Aorta (tissue), 5 donors: ENCODE data around the gene ALG9. TPM values are rescaled to one million over a fixed set of nuclear protein-coding genes. Genes with fewer than 3 reads are reported as not detected.

Experiments used
- ATAC-seq: fragments of 200-7000 bp; cut with Tn5 transposase; one replicate; pipeline ENCODE4 v1.9.1; 2022; ENCODE audit warnings: moderate library complexity; ENCODE audit not compliant: low FRiP score
- DNase-seq, 2 donors: peaks; one replicate each; pipeline ENCODE4 v3.0.0-alpha.2; 2020
- H3K27ac ChIP-seq, 2 donors: one replicate each; pipeline ENCODE4 v1.5.1; 2013; ENCODE audit warnings: low read length in 2 of 2, mild to moderate bottlenecking in 2 of 2, moderate library complexity in 2 of 2, control low read depth in 1 of 2, inconsistent platforms in 1 of 2, low read depth in 1 of 2
- H3K27me3 ChIP-seq, 2 donors: one replicate each; pipeline ENCODE4 v1.6.1; 2013; ENCODE audit warnings: control low read depth in 1 of 2, low read length in 1 of 2, mild to moderate bottlenecking in 1 of 2, moderate library complexity in 1 of 2; ENCODE audit not compliant: insufficient read depth in 2 of 2, control insufficient read depth in 1 of 2
- H3K36me3 ChIP-seq, 2 donors: one replicate each; pipeline ENCODE4 v1.6.1; 2013; ENCODE audit warnings: control low read depth in 1 of 2, low read length in 1 of 2, mild to moderate bottlenecking in 1 of 2; ENCODE audit not compliant: insufficient read depth in 2 of 2, control insufficient read depth in 1 of 2
- H3K4me1 ChIP-seq, 2 donors: one replicate each; pipeline ENCODE4 v1.6.1; 2013; ENCODE audit warnings: low read length in 2 of 2, control low read depth in 1 of 2, mild to moderate bottlenecking in 1 of 2, moderate library complexity in 1 of 2; ENCODE audit not compliant: insufficient read depth in 2 of 2, control insufficient read depth in 1 of 2
- H3K4me3 ChIP-seq, 2 donors: one replicate each; pipeline ENCODE4 v1.5.1; 2013; ENCODE audit warnings: low read length in 2 of 2, control low read depth in 1 of 2, mild to moderate bottlenecking in 1 of 2
- H3K9me3 ChIP-seq: one replicate; pipeline ENCODE4 v1.6.1; 2013; ENCODE audit warnings: mild to moderate bottlenecking, low read length; ENCODE audit not compliant: control insufficient read depth
- WGBS, 2 donors: extraction: QIAGEN DNeasy Blood & Tissue Kit; methylation state at CpG; one replicate each; pipeline ENCODE4 v1.1.7; 2013; 5-methylcytosine and 5-hydroxymethylcytosine counted together
- intact Hi-C, 2 donors: fragments of 100-400 bp; cut with DNase I; formaldehyde crosslinking; loops; one replicate each; pipeline versions ENCODE4 v1.14.2 to v1.15.0; 2022
- polyA plus RNA-seq, 2 donors: library from polyadenylated mRNA; stranded (reverse); fragments of 200-250 nt; gene quantifications; one replicate each; pipeline ENCODE4 v1.2.3, GENCODE V29; 2013
- total RNA-seq, 2 donors: library from RNA; stranded (reverse); fragmentation: NEBNext Ultra II Directional; extraction: Animal tissue kit (Norgen Biotek cat#: 25700); gene quantifications; one replicate each; pipeline ENCODE4 v1.2.1, GENCODE V29; 2021
- donor health status: healthy with polysubstance abuse.
- donor health status: Bipolar disorder and iron deficiency.
- donor health status: DM: no; HTN: no; CAD: no.
- donor health status: DM: no; HTN: no; CAD: no.
- donor health status: DM: yes; HTN: yes; CAD: no.

The ALG9 gene
- total and polyA plus RNA-seq, 4 donors: 6.4 to 31.0 (median 26.4) TPM

DNA sequence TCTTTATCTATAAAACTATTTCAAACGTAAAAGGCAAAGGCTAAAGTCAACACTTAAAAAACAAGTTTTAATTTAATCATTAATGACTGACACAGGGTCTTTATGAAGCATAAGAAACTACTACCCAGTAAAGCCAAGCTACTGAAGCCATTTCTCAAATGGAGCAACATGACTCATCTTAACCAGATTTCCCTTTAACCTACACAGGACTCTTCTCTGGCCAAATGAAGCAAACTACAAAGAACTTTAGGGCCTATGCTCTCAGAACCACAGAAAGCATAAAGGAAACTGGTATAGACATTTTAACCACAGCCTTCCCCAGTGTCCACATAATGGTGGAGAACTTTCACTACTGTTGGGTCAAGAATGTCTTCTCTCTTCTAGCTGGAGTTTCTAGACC, 34.7 kb downstream of the ALG9 start:
- intact Hi-C loops: no loop called here
- Histone ChIP-seq H3K4me3 (no peak overlapping the region), H3K36me3 (peaks cover 6 to 9% of the 10 kb centered on the region in 2 donors), H3K27me3 (no peaks in the 10 kb centered on the region), H3K27ac (no peak overlapping the region), H3K4me1 (no peaks in the 10 kb centered on the region), H3K9me3 (no peaks in the 10 kb centered on the region)
- DNase-seq (no peak), ATAC-seq (no peak)
- 76 to 82% methylated on average over 1 of the region's 1 CpG for WGBS, 2 donors

DNA sequence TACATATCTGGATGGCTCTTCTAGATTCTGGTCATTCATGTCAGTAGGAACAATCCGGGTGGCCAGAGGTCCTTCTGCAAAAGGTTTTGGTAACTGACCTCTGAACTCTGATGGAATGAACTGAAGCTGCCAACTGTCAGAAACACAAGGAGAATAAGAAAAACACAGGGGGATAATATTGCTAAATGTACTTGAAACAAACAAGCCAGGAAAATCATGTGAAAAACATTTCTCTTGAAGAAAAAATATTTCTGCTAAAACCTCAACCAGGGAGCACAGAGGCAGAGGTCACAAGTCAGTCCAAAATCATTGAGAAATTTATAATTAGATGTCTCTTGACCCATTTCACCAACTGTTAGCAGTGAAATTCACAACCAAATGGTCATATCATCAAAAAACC, 35.2 kb downstream of the ALG9 start:
- H3K36me3 ChIP-seq: peaks cover 7 to 9% of the 10 kb centered on the region in 2 donors
- H3K4me1 ChIP-seq: no peaks in the 10 kb centered on the region
- DNase-seq (no peak), ATAC-seq (no peak)
- WGBS, 2 donors: 68 to 82% methylated on average over 1 of the region's 1 CpG
- H3K4me3 ChIP-seq: no peak overlapping the region
- intact Hi-C loops: no loop called here
- no peaks in the 10 kb centered on the region for H3K27me3 ChIP-seq
- no peak overlapping the region for H3K27ac ChIP-seq
- H3K9me3 ChIP-seq: no peaks in the 10 kb centered on the region

DNA sequence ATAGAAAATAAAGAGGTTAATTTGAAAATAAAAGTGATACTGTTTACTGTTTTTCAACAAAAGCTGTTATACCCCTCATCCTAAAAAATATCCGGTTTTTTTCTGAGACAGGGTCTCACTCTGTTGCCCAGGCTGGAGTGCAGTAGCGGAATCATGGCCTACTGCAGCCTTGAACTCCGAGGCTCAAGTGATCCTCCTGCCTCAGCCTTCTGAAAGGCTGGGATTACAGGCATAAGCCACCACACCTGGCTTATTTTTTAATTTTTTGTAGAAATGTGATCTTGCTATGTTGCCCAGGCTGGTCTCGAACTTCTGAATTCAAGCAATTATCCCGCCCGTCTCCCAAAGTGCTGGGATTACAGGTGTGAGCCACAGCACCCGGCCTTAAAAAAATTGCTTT, 35.7 kb downstream of the ALG9 start:
- Histone ChIP-seq H3K4me1 (no peaks in the 10 kb centered on the region), H3K27ac (no peak overlapping the region), H3K27me3 (no peaks in the 10 kb centered on the region), H3K36me3 (peaks cover 7 to 9% of the 10 kb centered on the region in 2 donors), H3K9me3 (no peaks in the 10 kb centered on the region), H3K4me3 (no peak overlapping the region)
- WGBS, 2 donors: 96 to 97% methylated on average over 7 of the region's 7 CpGs
- DNase-seq (no peak), ATAC-seq (no peak)
- intact Hi-C loops: no loop called here

DNA sequence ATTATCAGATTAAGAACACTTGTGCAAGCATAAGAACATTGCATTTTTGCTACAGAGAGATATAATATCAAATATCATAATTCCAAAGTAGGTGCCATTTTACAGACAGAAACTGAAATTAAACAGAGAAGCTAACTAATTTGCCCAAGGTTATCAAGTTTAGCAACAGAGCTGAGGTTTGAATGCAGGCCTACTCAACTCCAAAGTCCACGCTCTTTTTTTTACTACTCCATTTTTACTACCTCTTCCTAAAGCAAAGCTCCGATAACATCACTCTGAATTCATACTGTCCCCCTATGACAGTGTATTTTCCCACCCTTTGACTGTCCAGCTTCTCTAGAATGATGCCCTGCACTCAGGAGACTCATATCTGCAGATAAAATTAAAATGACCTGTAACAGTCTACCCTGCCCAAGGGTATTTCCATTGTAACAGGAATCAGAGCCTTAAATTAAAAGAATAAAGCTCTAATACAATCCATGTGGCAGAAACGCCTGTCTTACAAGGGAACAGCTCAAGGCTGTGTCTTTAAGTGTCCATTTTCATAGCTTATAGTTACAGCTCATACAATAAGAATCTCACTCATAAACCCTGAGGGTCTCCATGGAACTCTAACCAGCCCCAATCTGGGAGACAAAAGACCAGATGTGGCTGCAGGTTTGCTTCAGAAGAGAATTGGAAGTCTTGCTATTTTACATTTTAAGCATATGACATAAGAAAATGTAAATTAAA, 36.8 kb downstream of the ALG9 start:
- Histone ChIP-seq H3K9me3 (no peaks in the 10 kb centered on the region), H3K4me1 (no peaks in the 10 kb centered on the region), H3K27ac (no peak overlapping the region), H3K27me3 (no peaks in the 10 kb centered on the region), H3K36me3 (peaks cover 7 to 9% of the 10 kb centered on the region in 2 donors), H3K4me3 (no peak overlapping the region)
- WGBS, 2 donors: 86 to 93% methylated on average over 3 of the region's 3 CpGs
- intact Hi-C loops: loop anchor here in 1 of 2 donors (5.0 kb wide), 1 partner anchor 52 kb away; no protein-coding TSS in a partner anchor
- no peak for DNase-seq
- no peak for ATAC-seq

DNA sequence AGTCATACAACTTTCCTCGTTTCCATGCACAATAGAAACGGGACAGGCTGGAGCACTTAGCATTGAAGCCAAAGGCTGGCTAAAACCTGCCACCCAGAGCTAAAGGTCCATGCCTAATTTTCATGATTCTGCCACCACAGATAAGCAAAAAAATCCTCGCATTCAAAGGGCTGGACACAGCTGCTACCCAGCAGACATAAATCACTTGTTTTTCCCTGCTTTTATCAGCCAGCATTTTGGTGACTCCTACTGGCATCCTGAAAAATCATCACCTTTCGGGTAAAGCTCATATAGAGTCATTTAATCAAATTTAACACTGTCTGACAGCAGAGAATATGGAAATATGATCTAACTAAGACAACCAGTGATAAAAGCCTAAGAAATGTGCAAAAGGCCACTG, 37.9 kb downstream of the ALG9 start:
- Histone ChIP-seq H3K27me3 (no peaks in the 10 kb centered on the region), H3K9me3 (no peaks in the 10 kb centered on the region), H3K4me3 (no peak overlapping the region), H3K27ac (no peak overlapping the region), H3K36me3 (peaks cover 7 to 9% of the 10 kb centered on the region in 2 donors), H3K4me1 (no peaks in the 10 kb centered on the region)
- no peak for ATAC-seq
- WGBS, 2 donors: 47 to 59% methylated on average over 4 of the region's 4 CpGs
- no peak for DNase-seq
- intact Hi-C loops: loop anchor here in 1 of 2 donors (5.0 kb wide), 1 partner anchor 51 kb away; no protein-coding TSS in a partner anchor

DNA sequence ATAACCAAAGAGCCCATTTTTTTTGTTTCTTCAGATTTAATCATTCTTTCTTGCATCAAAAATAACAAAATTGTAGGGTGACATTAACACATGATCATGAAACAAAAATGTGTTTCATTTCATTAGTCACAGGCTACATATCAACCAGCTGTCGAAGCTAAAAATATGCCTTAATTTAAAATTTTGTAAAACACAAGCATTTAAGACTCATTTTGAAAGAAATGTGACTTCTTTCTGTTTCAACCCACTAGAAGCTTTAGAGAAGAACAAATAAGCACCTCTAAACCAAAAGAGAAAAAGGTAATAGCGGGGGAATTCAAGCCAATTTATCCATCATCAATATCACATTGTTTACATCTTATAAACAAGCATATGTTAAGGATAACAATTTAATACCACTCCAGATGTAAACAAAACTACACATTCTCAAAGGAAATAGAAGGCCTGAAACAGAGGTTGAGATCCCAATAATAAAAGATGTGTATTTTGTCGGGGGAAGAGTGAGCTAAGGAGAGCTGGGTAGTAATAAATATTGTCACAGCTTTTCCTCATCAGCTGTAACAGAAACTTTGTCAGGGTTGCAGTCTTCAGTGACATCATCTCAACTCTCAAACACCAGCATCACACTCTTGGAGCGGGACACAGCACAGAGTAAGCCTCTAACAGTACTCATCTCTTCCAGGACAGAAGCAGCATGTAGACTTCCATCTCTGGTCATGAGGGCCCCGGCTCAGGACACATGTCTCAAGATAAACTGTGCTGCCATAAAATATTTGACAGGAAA, 42.0 kb downstream of the ALG9 start:
- H3K4me1 ChIP-seq: no peaks in the 10 kb centered on the region
- no peaks in the 10 kb centered on the region for H3K27me3 ChIP-seq
- ATAC-seq: no peak
- H3K27ac ChIP-seq: no peak overlapping the region
- DNase-seq: no peak
- H3K9me3 ChIP-seq: no peaks in the 10 kb centered on the region
- intact Hi-C loops: no loop called here
- no peak overlapping the region for H3K4me3 ChIP-seq
- peaks cover 0 to 2% of the 10 kb centered on the region in 2 donors for H3K36me3 ChIP-seq
- 76 to 83% methylated on average over 5 of the region's 5 CpGs for WGBS, 2 donors

DNA sequence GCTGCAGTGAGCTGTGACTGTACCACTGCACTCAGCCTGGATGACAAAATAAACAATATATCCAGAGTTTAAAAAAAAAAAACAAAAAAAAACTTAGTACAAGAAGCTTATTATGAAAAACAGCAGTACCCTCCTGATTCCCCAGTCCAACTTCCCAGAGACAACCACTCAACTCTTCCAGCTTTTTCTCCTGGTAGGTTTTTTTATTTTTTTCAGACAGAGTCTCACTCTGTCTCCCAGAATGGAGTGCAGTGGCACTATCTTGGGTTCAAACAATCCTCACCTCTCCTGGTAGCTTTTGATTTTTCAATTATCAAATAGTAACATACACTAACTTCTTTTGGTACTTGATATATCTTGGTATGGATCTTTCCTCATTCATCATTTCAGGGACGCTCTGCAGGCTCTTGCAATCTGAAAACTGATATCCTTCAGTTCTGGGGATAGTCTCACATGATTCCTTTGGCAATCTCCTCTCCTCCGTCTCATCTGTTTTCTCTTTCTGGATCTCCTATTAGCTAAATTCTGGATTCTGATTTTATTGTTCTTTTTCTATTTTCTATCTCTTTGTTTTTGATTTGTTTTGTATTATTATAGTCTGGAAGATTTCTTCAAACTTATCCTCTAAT, 44.9 kb downstream of the ALG9 start:
- ATAC-seq: no peak
- intact Hi-C loops: no loop called here
- no peak for DNase-seq

DNA sequence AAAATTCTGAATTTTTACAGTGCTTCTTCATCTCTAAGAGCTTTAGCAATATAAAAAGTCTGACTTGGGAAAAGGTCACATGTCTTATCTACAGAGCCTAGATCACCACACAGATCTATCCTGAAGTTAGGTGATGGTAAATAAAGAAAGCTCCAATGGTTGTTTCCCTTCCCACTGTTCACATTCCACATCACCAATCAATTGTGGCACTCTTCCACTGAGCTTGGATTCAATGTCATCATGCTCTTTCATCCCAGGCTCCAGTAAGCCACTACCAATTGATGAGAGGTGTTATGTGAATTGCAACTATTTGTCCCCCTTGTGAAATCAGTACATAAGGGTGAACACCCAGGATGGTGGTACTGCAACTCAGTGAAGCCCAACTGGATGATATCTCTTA, 47.8 kb downstream of the ALG9 start:
- no peak overlapping the region for H3K27ac ChIP-seq
- no peak overlapping the region for H3K4me3 ChIP-seq
- DNase-seq (no peak), ATAC-seq (no peak)
- H3K36me3 ChIP-seq: no peaks in the 10 kb centered on the region
- intact Hi-C loops: no loop called here
- H3K27me3 ChIP-seq: no peaks in the 10 kb centered on the region
- H3K4me1 ChIP-seq: no peaks in the 10 kb centered on the region
- no peaks in the 10 kb centered on the region for H3K9me3 ChIP-seq

More for the DNA sequence above, 44.9 kb downstream of the ALG9 start:
- peaks cover 0 to 2% of the 10 kb centered on the region in 2 donors for H3K36me3 ChIP-seq
- no peak overlapping the region for H3K4me3 ChIP-seq
- H3K9me3 ChIP-seq: no peaks in the 10 kb centered on the region
- WGBS, 2 donors: 96 to 98% methylated on average over 2 of the region's 2 CpGs
- H3K27ac ChIP-seq: no peak overlapping the region
- H3K4me1 ChIP-seq: no peaks in the 10 kb centered on the region
- H3K27me3 ChIP-seq: no peaks in the 10 kb centered on the region
